GM18868 (cell line): ENCODE measurements around the gene TINAG.
"Not testable (repeated sequence)": the region's sequence is repeated elsewhere in the genome, so short reads cannot be mapped to it uniquely, and the experiment has no call there.

Experiments
- ATAC-seq: cut with Tn5 transposase; IDR thresholded peaks from one replicate; pipeline ENCODE4 v1.9.1; 2021; ENCODE audit warnings: mild to moderate bottlenecking, moderate library complexity; ENCODE audit not compliant: unreplicated experiment

Gene TINAG

GRCh38 chr6:54307439-54307910 is 766 bp upstream of the TINAG start:
- ATAC-seq, result no peak

DNA sequence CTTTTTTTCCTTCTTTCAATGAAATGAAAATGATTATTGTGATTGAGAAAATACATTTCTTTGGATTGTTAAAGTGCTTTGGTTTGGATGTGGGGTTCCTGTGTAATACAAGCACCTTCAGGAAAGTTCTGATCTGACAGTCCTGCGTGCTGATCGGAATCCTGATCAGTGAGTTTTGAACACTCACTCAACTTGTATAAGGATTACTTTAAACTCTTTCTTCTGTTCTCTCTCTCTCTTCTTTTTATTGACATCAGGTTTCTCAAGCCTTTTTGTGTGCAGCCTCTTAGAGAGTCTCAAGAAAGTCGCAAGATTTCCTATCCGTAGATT is 710 bp downstream of the TINAG start:
- ATAC-seq, result no peak

DNA sequence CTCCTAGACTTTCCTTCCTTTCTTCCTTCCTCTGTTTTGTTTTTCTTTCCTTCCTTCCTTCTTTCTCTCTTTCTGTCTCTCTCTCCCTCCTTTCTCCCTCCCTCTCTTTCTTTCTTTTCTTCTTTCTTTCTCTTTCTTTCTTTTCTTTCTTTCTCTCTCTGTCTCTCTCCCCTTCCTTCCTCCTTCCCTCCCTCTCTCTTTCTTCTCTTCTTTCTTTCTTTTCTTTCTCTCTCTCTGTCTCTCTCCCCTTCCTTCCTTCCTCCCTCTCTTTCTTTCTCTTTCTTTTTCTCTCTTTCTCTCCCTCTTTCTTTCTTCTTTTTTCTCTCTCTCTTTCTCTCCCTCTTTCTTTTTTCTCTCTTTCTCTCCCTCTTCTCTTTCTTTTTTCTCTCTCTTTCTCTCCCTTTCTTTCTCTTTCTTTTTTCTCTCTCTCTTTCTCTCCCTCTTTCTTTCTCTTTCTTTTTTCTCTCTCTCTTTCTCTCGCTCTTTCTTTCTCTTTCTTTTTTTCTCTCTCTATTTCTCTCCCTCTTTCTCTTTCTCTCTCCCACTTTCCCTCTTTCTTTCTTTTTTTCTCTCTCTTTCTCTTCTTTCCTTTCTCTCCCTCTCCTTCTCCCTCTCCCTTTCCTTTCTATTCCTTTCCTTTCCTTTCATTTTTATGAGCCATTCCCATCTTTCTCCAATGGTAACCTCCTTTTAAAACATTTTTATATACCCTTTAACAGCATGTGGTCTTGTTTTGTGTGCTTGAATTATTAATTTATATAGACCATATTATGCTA is 2.3 kb downstream of the TINAG start:
- no peak for ATAC-seq

GRCh38 chr6:54315656-54316055 is 7.4 kb downstream of the TINAG start:
- ATAC-seq, result no peak

- no peak for ATAC-seq
Measured at GRCh38 chr6:54320871-54321270, 12.6 kb downstream of the TINAG start.

DNA sequence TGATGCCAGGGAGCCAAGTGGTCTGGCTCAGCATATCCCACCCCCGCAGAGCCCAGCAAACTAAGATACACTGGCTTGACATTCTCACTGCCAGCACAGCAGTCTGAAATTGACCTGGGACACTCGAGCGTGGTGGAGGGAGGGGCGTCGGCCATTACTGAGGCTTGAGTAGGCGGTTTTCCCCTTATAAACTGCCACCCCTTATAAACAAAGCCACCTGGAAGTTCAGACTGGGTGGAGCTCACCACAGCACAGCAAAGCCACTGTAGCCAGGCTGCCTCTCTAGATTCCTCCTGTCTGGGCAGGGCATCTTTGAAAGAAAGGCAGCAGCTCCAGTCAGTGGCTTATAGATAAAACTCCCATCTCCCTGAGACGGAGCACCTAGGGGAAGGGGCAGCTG is 19.4 kb downstream of the TINAG start:
- ATAC-seq, result no peak

- not testable (repeated sequence) for ATAC-seq
Measured at GRCh38 chr6:54331571-54331970, 23.3 kb downstream of the TINAG start.

DNA sequence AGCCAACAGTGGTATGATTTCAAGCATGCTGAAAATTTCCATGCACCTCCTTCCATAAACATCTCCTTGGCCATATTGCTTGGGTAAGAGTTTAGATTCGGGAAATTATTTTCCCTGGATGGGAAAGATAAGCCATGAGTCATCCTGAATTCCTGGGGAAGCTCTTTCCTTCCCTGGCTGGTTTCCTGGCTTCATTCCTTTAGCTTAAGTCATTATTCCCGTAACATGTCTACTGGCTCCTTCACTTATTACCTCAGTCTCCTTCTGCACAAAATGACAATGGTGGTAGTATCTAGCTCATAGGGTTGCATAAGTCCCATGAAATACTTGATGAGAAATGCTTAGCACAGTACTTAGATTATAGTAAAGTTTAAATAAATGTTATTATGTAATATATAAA is 27.6 kb downstream of the TINAG start:
- ATAC-seq, result no peak

- no peak for ATAC-seq
Measured at GRCh38 chr6:54353975-54354374, 45.7 kb downstream of the TINAG start.

GRCh38 chr6:54354608-54355007 is 46.4 kb downstream of the TINAG start:
- ATAC-seq, result no peak

- no peak for ATAC-seq
Measured at GRCh38 chr6:54357141-54357540, 48.9 kb downstream of the TINAG start.

DNA sequence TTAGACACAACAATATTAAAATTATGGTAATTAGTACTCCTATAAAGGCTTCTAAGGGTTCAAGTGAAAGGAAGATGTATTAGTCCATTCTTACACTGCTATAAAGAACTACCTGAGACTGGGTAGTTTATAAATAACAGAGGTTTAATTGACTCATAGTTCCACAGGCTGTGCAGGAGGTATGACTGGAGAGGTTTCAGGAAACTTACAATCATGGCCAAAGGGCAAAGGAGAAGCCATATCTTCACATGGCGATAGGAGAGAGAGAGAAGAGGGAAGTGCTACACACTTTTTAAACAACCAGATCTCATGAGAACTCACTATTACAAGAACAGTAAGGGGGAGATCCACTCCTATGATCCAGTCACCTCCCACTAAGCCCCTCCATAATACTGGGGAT is 52.9 kb downstream of the TINAG start:
- ATAC-seq, result no peak

DNA sequence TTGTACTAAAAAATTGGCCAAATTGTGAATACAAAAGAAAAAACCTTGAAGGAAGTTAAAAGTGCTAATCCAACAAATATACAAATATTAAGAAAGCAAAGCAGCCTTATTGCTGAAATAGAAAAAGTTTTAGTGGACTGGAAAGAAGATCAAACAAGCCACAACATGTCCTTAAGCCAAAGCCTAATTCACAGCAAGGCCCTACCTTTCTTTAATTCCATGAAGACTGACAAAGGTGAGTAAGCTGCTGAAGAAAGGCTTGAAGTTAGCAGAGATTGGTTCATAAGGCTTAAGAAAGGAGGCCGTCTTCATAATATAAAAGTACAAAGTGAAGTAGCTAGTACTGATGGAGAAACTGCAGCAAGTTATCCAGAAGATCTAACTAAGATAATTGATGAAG is 53.5 kb downstream of the TINAG start:
- ATAC-seq, result no peak

GRCh38 chr6:54366667-54367327 is 58.6 kb downstream of the TINAG start:
- ATAC-seq, result no peak

- no peak for ATAC-seq
Measured at GRCh38 chr6:54377776-54378175, 69.5 kb downstream of the TINAG start.

DNA sequence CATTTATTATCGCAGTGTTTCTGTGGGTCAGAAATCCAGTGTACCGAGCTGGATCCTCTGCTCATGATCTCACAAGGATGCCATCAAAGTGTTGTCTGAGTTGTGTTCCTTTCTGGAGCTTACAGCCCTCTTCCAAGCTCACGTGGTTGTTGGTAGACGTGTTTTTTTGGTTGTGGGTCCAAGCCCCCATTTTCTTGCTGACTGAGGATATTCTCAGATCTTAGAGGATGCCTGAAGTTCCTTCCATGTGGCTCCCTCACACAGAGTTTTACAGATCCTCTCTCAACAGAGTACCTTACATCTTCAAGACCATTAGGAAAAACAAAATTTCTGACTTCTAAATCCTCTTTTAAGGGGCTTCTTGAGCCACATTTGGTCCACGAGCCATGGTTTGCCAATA is 78.1 kb downstream of the TINAG start:
- ATAC-seq, result no peak

DNA sequence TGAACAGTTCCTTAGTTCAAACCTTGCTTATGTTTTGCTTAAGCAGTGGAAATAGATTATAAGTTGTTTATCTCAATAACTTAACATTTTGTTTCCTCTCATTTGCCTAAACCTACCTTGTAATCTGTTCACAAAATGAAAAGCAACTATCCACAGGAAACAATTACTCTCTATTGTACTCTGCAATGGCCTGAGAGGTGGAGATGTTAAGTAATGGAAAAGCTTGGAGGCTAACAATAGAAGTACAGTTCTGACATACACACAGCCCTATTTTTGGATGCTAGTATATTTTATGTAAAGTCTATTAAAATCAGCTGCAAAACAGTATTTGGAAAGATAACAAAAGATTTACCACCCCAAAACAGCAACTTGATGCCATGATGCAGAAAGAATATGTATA is 82.1 kb downstream of the TINAG start:
- no peak for ATAC-seq

DNA sequence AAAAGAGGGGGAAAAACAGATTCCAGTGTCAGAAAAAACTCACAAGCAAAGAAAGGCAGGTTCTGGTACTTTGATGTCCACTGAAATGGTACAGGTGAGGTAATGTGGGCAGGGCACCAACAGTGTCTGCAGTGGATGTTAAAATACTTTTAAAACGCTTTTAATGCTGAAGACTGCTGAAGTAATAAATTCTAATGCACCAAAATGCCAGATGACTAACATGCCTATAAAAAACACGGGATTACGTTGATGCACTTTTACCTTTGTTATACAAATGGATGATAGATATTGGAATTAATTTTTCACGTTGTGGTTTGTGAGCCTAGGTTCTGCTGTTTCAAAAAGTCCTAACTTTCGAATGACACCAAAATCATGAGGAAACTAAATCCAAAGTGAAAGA is 83.3 kb downstream of the TINAG start:
- ATAC-seq, result no peak

DNA sequence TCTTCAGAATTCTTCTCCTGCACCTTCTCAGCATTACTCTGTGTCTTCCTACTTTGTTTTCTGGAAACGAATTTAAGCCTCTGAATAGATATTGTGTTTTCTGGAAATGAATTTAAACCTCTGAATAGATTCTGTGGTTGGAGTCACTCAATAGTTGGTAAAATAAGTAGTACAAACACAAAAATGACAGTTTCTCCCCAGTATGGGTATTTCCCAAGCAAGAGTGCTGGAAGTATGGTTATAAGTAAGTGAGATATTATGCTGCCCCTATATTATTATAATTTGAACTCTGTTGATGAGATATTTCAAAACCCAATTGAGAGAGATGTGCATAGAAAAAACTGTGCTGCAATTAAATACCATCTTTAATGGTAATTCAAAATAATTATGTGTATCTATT is 94.9 kb downstream of the TINAG start:
- ATAC-seq, result no peak

- ATAC-seq, result no peak
Measured at GRCh38 chr6:54404791-54405190, 96.5 kb downstream of the TINAG start.

DNA sequence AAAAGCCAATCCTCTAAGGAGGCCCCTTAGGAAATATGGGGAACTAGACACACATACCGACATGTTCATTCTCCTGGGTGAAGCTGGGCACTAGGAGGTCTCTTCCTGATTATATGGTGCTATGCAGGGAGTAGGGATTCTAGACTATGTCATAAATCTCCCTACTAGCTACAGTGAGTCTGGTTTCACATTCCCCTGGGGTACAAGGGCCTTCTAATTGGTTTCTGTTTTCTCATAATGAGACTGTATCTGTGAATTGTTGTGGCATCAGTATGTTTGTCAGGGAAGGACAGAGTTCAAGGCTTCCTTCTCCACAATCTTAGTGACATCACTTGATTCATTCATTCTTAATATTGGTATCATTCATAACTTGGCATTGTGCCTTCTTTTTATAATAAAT is 103.5 kb downstream of the TINAG start:
- ATAC-seq, result no peak

- no peak for ATAC-seq
Measured at GRCh38 chr6:54415517-54415916, 107.3 kb downstream of the TINAG start.

DNA sequence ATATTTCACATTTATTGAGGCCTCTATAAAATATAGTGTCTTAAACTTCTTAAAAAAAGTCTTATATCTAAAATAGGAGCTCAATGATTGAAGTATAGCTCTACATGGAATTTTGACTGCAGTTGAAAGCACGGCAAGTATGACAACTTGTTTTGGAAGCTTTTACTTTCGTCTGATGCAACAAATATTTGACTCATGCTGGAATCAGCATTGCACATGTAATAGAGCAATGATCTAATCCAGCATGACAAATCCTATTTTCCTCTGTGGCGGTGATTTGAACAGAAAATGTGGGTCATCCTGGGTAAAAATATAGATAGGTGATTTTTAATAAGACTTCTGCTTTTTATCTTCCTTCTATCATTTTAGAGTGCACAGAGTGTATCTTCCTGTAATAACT is 111.6 kb downstream of the TINAG start:
- ATAC-seq, result no peak
